Activated naive CD8-positive, alpha-beta T cell treated with anti-CD3 and anti-CD28 coated beads for 36 hours (primary cell): ENCODE measurements around the gene UNCX. TPM values are rescaled to one million over a fixed set of nuclear protein-coding genes. Genes with fewer than 3 reads are reported as not detected.

ENCODE experiments used
- DNase-seq: peaks from one replicate; pipeline ENCODE4 v3.0.0; 2021
- H3K27ac Mint-ChIP-seq: one replicate; pipeline ENCODE4 v1.8.0; 2022; ENCODE audit warnings: mild to moderate bottlenecking, moderate library complexity, mixed read lengths
- H3K27me3 Mint-ChIP-seq: one replicate; pipeline ENCODE4 v1.8.0; 2022; ENCODE audit warnings: mild to moderate bottlenecking, mixed read lengths
- H3K36me3 Mint-ChIP-seq: one replicate; pipeline ENCODE4 v1.8.0; 2021; ENCODE audit warnings: mild to moderate bottlenecking, mixed read lengths
- H3K4me1 Mint-ChIP-seq: one replicate; pipeline ENCODE4 v1.8.0; 2021; ENCODE audit warnings: mixed read lengths
- H3K4me3 Mint-ChIP-seq: one replicate; pipeline ENCODE4 v1.8.0; 2022; ENCODE audit warnings: mild to moderate bottlenecking, moderate library complexity, mixed read lengths
- H3K9me3 Mint-ChIP-seq: one replicate; pipeline ENCODE4 v1.8.0; 2022; ENCODE audit warnings: mixed read lengths
- total RNA-seq, 2 experiments: library from RNA; stranded (reverse); gene quantifications; one replicate each; pipeline ENCODE4 v1.2.3, GENCODE V29; 2021

Gene UNCX
- total RNA-seq, 2 experiments from 2014 or later = not detected

GRCh38 chr7:1242256-1242605 lies 9.6 kb downstream of the UNCX start:
- no peak overlapping the region for H3K4me3 Mint-ChIP-seq
- no peak for DNase-seq
- H3K4me1 Mint-ChIP-seq = peaks cover 8% of the 10 kb centered on the region
- H3K36me3 Mint-ChIP-seq = no peaks in the 10 kb centered on the region
- peaks cover 86% of the 10 kb centered on the region for H3K27me3 Mint-ChIP-seq
- H3K9me3 Mint-ChIP-seq = no peaks in the 10 kb centered on the region
- no peak overlapping the region for H3K27ac Mint-ChIP-seq

GRCh38 chr7:1242606-1243289 lies 10.1 kb downstream of the UNCX start:
- no peaks in the 10 kb centered on the region for H3K36me3 Mint-ChIP-seq
- H3K4me1 Mint-ChIP-seq = peaks cover 6% of the 10 kb centered on the region
- DNase-seq = no peak
- H3K9me3 Mint-ChIP-seq = no peaks in the 10 kb centered on the region
- H3K27ac Mint-ChIP-seq = no peak overlapping the region
- H3K27me3 Mint-ChIP-seq = peaks cover 83% of the 10 kb centered on the region
- no peak overlapping the region for H3K4me3 Mint-ChIP-seq

- peaks cover 7% of the 10 kb centered on the region for H3K4me1 Mint-ChIP-seq
- H3K9me3 Mint-ChIP-seq = no peaks in the 10 kb centered on the region
- H3K36me3 Mint-ChIP-seq = no peaks in the 10 kb centered on the region
- no peak for DNase-seq
- H3K27ac Mint-ChIP-seq = no peak overlapping the region
- no peak overlapping the region for H3K4me3 Mint-ChIP-seq
- peaks cover 83% of the 10 kb centered on the region for H3K27me3 Mint-ChIP-seq
Measured at GRCh38 chr7:1243290-1243963, 10.8 kb downstream of the UNCX start.

GRCh38 chr7:1243964-1244416 lies 11.3 kb downstream of the UNCX start:
- no peak overlapping the region for H3K27ac Mint-ChIP-seq

GRCh38 chr7:1244700-1245523 lies 12.2 kb downstream of the UNCX start:
- no peak overlapping the region for H3K27ac Mint-ChIP-seq
- no peak overlapping the region for H3K4me3 Mint-ChIP-seq
- DNase-seq = no peak
- no peaks in the 10 kb centered on the region for H3K36me3 Mint-ChIP-seq
- H3K27me3 Mint-ChIP-seq = peaks cover 80% of the 10 kb centered on the region
- H3K9me3 Mint-ChIP-seq = no peaks in the 10 kb centered on the region
- H3K4me1 Mint-ChIP-seq = peaks cover 8% of the 10 kb centered on the region

More at GRCh38 chr7:1243964-1244416, 11.3 kb downstream of the UNCX start:
- no peaks in the 10 kb centered on the region for H3K9me3 Mint-ChIP-seq
- DNase-seq = no peak
- H3K36me3 Mint-ChIP-seq = no peaks in the 10 kb centered on the region
- H3K27me3 Mint-ChIP-seq = peaks cover 83% of the 10 kb centered on the region
- H3K4me1 Mint-ChIP-seq = peaks cover 8% of the 10 kb centered on the region
- H3K4me3 Mint-ChIP-seq = no peak overlapping the region

GRCh38 chr7:1245524-1246050 lies 12.9 kb downstream of the UNCX start:
- Mint-ChIP-seq H3K27me3 (peaks cover 80% of the 10 kb centered on the region), H3K36me3 (no peaks in the 10 kb centered on the region), H3K27ac (no peak overlapping the region), H3K4me1 (peaks cover 8% of the 10 kb centered on the region), H3K9me3 (no peaks in the 10 kb centered on the region), H3K4me3 (no peak overlapping the region)
- no peak for DNase-seq

- Mint-ChIP-seq H3K36me3 (no peaks in the 10 kb centered on the region), H3K4me3 (no peak overlapping the region), H3K9me3 (no peaks in the 10 kb centered on the region), H3K27me3 (peaks cover 83% of the 10 kb centered on the region), H3K27ac (no peak overlapping the region), H3K4me1 (peaks cover 6% of the 10 kb centered on the region)
- no peak for DNase-seq
Measured at GRCh38 chr7:1246160-1246870, 13.6 kb downstream of the UNCX start.

- H3K27me3 Mint-ChIP-seq = peaks cover 86% of the 10 kb centered on the region
- H3K9me3 Mint-ChIP-seq = no peaks in the 10 kb centered on the region
- H3K4me1 Mint-ChIP-seq = peaks cover 6% of the 10 kb centered on the region
- no peak overlapping the region for H3K4me3 Mint-ChIP-seq
- H3K36me3 Mint-ChIP-seq = no peaks in the 10 kb centered on the region
- H3K27ac Mint-ChIP-seq = no peak overlapping the region
- no peak for DNase-seq
Measured at GRCh38 chr7:1246871-1247526, 14.3 kb downstream of the UNCX start.

- H3K27ac Mint-ChIP-seq = no peak overlapping the region
- H3K9me3 Mint-ChIP-seq = no peaks in the 10 kb centered on the region
- peaks cover 6% of the 10 kb centered on the region for H3K4me1 Mint-ChIP-seq
- DNase-seq = no peak
- H3K27me3 Mint-ChIP-seq = peaks cover 85% of the 10 kb centered on the region
- H3K36me3 Mint-ChIP-seq = no peaks in the 10 kb centered on the region
- no peak overlapping the region for H3K4me3 Mint-ChIP-seq
Measured at GRCh38 chr7:1247527-1248041, 14.9 kb downstream of the UNCX start.

GRCh38 chr7:1248143-1248915 lies 15.7 kb downstream of the UNCX start:
- H3K4me3 Mint-ChIP-seq = no peak overlapping the region

GRCh38 chr7:1248916-1249581 lies 16.4 kb downstream of the UNCX start:
- H3K4me3 Mint-ChIP-seq = no peak overlapping the region
- no peak overlapping the region for H3K27ac Mint-ChIP-seq
- DNase-seq = no peak
- peaks cover 82% of the 10 kb centered on the region for H3K27me3 Mint-ChIP-seq
- peaks cover 6% of the 10 kb centered on the region for H3K4me1 Mint-ChIP-seq
- H3K36me3 Mint-ChIP-seq = no peaks in the 10 kb centered on the region
- no peaks in the 10 kb centered on the region for H3K9me3 Mint-ChIP-seq

More at GRCh38 chr7:1248143-1248915, 15.7 kb downstream of the UNCX start:
- H3K27ac Mint-ChIP-seq = no peak overlapping the region
- H3K27me3 Mint-ChIP-seq = peaks cover 82% of the 10 kb centered on the region
- no peaks in the 10 kb centered on the region for H3K36me3 Mint-ChIP-seq
- no peak for DNase-seq
- peaks cover 6% of the 10 kb centered on the region for H3K4me1 Mint-ChIP-seq
- H3K9me3 Mint-ChIP-seq = no peaks in the 10 kb centered on the region

GRCh38 chr7:1249731-1250130 lies 17.1 kb downstream of the UNCX start:
- no peak for DNase-seq
- H3K36me3 Mint-ChIP-seq = no peaks in the 10 kb centered on the region
- no peaks in the 10 kb centered on the region for H3K9me3 Mint-ChIP-seq
- H3K27me3 Mint-ChIP-seq = peaks cover 82% of the 10 kb centered on the region
- no peak overlapping the region for H3K4me3 Mint-ChIP-seq
- H3K27ac Mint-ChIP-seq = no peak overlapping the region
- peaks cover 6% of the 10 kb centered on the region for H3K4me1 Mint-ChIP-seq

GRCh38 chr7:1250901-1251300 lies 18.2 kb downstream of the UNCX start:
- no peak overlapping the region for H3K4me3 Mint-ChIP-seq
- H3K27me3 Mint-ChIP-seq = peaks cover 70% of the 10 kb centered on the region

More at GRCh38 chr7:1250901-1251300, 18.2 kb downstream of the UNCX start:
- no peak overlapping the region for H3K27ac Mint-ChIP-seq
- no peak for DNase-seq
- H3K36me3 Mint-ChIP-seq = no peaks in the 10 kb centered on the region
- peaks cover 6% of the 10 kb centered on the region for H3K4me1 Mint-ChIP-seq
- no peaks in the 10 kb centered on the region for H3K9me3 Mint-ChIP-seq
